ENCODE results near the gene PRM1. TPM values are rescaled to one million over a fixed set of nuclear protein-coding genes. Genes with fewer than 3 reads are reported as not detected.

PRM1 gene
- total and polyA plus RNA-seq, 2 of the 13 experiments (the other 11 are each of a cell fraction or from before 2014, with no cell fraction given), result not detected

GRCh38 chr16:11259655-11260595 is 21.2 kb downstream of the PRM1 start:
- peak overlapping the region; percentile 94 for H3K4me2 ChIP-seq (ENCODE audit: low read depth, low read length)
- POLR2A ChIA-PET, result interaction anchor here (0.7 to 9.0 kb wide), 12 partner anchors 15 to 128 kb away, joined by 3 to 351 read pairs (median 4); partner anchors contain the start of genes PRM1, PRM2, PRM3 and RMI2
- H3K36me3 ChIP-seq (replicated peaks in 1 of 2; ENCODE audit: control insufficient read depth in 1 of 2, insufficient read depth in 2 of 2, low read length in 2 of 2), result no peaks in the 10 kb centered on the region
- H3K79me2 ChIP-seq (ENCODE audit: insufficient read depth, low read length), result peaks cover 11% of the 10 kb centered on the region
- FAIRE-seq (no peak), ATAC-seq (no peak; the same call in 2 of the 3 replicates), DNase-seq (ENCODE audit: low spot score) (no peak)
- H3K27ac ChIP-seq (ENCODE audit: extremely low read length, insufficient read depth, low read length), result no peak overlapping the region
- peaks cover 9% of the 10 kb centered on the region; the same call in 1 of the 2 replicates for H4K20me1 ChIP-seq (ENCODE audit: insufficient read depth, low read length)
- peaks cover 81% of the 10 kb centered on the region for H3K4me1 ChIP-seq (ENCODE audit: insufficient read depth, low read length)
- H3K27me3 ChIP-seq (ENCODE audit: control insufficient read depth in 1 of 2, insufficient read depth in 2 of 2, low read length in 2 of 2), result no peaks in the 10 kb centered on the region; a peak in 2 of 5 replicates
- H3K4me3 ChIP-seq (replicated peaks in 1 of 3; ENCODE audit: insufficient read depth in 1 of 3, low read depth in 2 of 3, low read length in 3 of 3), result peak overlapping the region in 2 of 3 experiments; percentile 48 to 71; a peak in 4 of 6 replicates
- H3K9me3 ChIP-seq (ENCODE audit: low read length), result no peaks in the 10 kb centered on the region
- no TSS peak for BruUV-seq (replicated peaks)
- H3K9ac ChIP-seq (ENCODE audit: insufficient read depth, low read depth, low read length), result peak overlapping the region; percentile 3
- intact Hi-C loops (cut with micrococcal nuclease; ENCODE audit: unreplicated experiment), result loop anchor here (5.0 kb wide), 2 partner anchors 37 to 112 kb away; no protein-coding TSS in a partner anchor
- 23% methylated on average over 12 of the region's 12 CpGs for WGBS (ENCODE audit: low lambda C conversion rate)
- peak overlapping the region; percentile 1 for H2AFZ ChIP-seq (ENCODE audit: low read length)
- in situ Hi-C loops (cut with HindIII; ENCODE audit: extremely low pct_ligation_motif_present, low pct_unique_long_range_greater_than_20kb), result loop anchor here (5.0 kb wide), 2 partner anchors 87 to 293 kb away; partner anchors contain the start of gene RMI2
- CTCF ChIA-PET (ENCODE audit: low intra/inter-chr PET ratio, low total read pairs), result no interaction called here
- peak; percentile 88; the same call in 1 of the 2 replicates for TF ChIP-seq DZIP1 (CRISPR knock-in tag; IDR thresholded peaks at IDR 0.05)
- TF ChIP-seq GZF1 (CRISPR knock-in tag; IDR thresholded peaks at IDR 0.05), result 0 out of 2 replicates have a peak, but pooled peaks have one; percentile 24
- 0 out of 2 replicates have a peak, but pooled peaks have one; percentile 14 for TF ChIP-seq ZBTB37 (CRISPR knock-in tag; IDR thresholded peaks at IDR 0.05)
- peak; percentile 32 for TF ChIP-seq ZEB1 (IDR thresholded peaks at IDR 0.05; ENCODE audit: insufficient replicate concordance, low read depth)
- no peak for TF ChIP-seq EHMT2 (IDR thresholded peaks at IDR 0.05; ENCODE audit: borderline replicate concordance, low read depth, low read length)
- peak; percentile 31; the same call in 1 of the 2 replicates for TF ChIP-seq ZNF501 (CRISPR knock-in tag; IDR thresholded peaks at IDR 0.05)
- TF ChIP-seq IRX3 (CRISPR knock-in tag; IDR thresholded peaks at IDR 0.05; ENCODE audit: borderline replicate concordance, low read depth), result no peak
- TF ChIP-seq CBX2 (IDR thresholded peaks at IDR 0.05; ENCODE audit: low read depth, low read length), result no peak
- no peak for TF ChIP-seq CBX2 (CRISPR knock-in tag; IDR thresholded peaks at IDR 0.05; ENCODE audit: low read depth)
- TF ChIP-seq FOXK2 (IDR thresholded peaks at IDR 0.05), result no peak
- TF ChIP-seq SOX13 (IDR thresholded peaks at IDR 0.05), result no peak
- 0 out of 4 replicates have a peak, but pooled peaks of 1 of the 2 experiments have one; percentile 10 for TF ChIP-seq SOX13 (CRISPR knock-in tag; conservative IDR thresholded peaks at IDR 0.05 in 1 of 2, IDR thresholded peaks at IDR 0.05 in 1 of 2)
- TF ChIP-seq ATF3 (CRISPR knock-in tag; IDR thresholded peaks at IDR 0.05), result 0 out of 2 replicates have a peak, but pooled peaks have one; percentile 6
- no peak for TF ChIP-seq ZNF251 (CRISPR knock-in tag; IDR thresholded peaks at IDR 0.05)
- 0 out of 2 replicates have a peak, but pooled peaks have one; percentile 41 for TF ChIP-seq ZSCAN29 (CRISPR knock-in tag; conservative IDR thresholded peaks at IDR 0.05)
- TF ChIP-seq ZNF17 (CRISPR knock-in tag; IDR thresholded peaks at IDR 0.05), result no peak
- 0 out of 2 replicates have a peak, but pooled peaks have one; percentile 27 for TF ChIP-seq ZSCAN12 (CRISPR knock-in tag; IDR thresholded peaks at IDR 0.05)
- 0 out of 2 replicates have a peak, but pooled peaks have one; percentile 45 for TF ChIP-seq ZNF761 (CRISPR knock-in tag; conservative IDR thresholded peaks at IDR 0.05)
- TF ChIP-seq ZNF264 (CRISPR knock-in tag; IDR thresholded peaks at IDR 0.05), result no peak
